H1 (cell line): ENCODE measurements around the gene NCEH1. TPM values are rescaled to one million over a fixed set of nuclear protein-coding genes. Genes with fewer than 3 reads are reported as not detected.

Experiments used
- polyA plus RNA-seq, 7 experiments: library from polyadenylated mRNA; depleted of rRNA in 3 of 7; stranded (reverse) in 5 of 7; unstranded in 2 of 7; fragments of >200 nt in 5 of 7; fragments of 200-250 nt in 2 of 7; gene quantifications; 1 replicate in 5 of 7; 2 replicates in 1 of 7; 4 replicates in 1 of 7; pipeline versions ENCODE4 v1.2.1 to v1.2.3, GENCODE V29; 2011 to 2013; ENCODE audit warnings: missing spikeins in 2 of 7, mixed read lengths in 2 of 7
- small RNA-seq: library from polyadenylated mRNA; stranded (forward); fragments of <200 nt; extraction: miRNeasy Mini kit (QIAGEN cat#:217004); gene quantifications from one replicate; pipeline ENCODE3, GENCODE V24; 2013; ENCODE audit not compliant: insufficient read depth
- total RNA-seq: library from RNA; stranded (reverse); fragmentation: NEBNext Ultra II Directional; extraction: Animal tissue kit (Norgen Biotek cat#: 25700); gene quantifications from 2 replicates; pipeline ENCODE4 v1.2.1, GENCODE V29; 2021

The NCEH1 gene
- total and polyA plus RNA-seq, 2 of the 8 experiments (the other 6 are each of a cell fraction or from before 2014, with no cell fraction given): 2.2 to 6.4 TPM

Small RNA genes lying within 50 kb of the gene (small RNA-seq; reads per million reads assigned to genes)
- gene RNU6-547P: not detected

Other genes with a start within 250 kb of the NCEH1 start
- not detected in 2 replicates for gene TNFSF10, start 187.6 kb downstream of the NCEH1 start, total RNA-seq
- gene TNFSF10, start 187.6 kb downstream of the NCEH1 start, polyA plus RNA-seq (2011; rRNA removed): 0.06 TPM in 1 of 2 replicates, not detected in the other
- 76.2 and 88.7 TPM in 2 replicates for gene ECT2, start 39.7 kb upstream of the NCEH1 start, total RNA-seq
- 9.9 and 19.5 TPM in 2 replicates for gene ECT2, start 39.7 kb upstream of the NCEH1 start, polyA plus RNA-seq (2011; rRNA removed)